Effector memory CD4-positive, alpha-beta T cell (primary cell): ENCODE measurements around the gene PCDH15.

Source experiments
- DNase-seq, 3 donors: peaks; one replicate each; pipeline ENCODE4 v3.0.0-alpha.2; 2020
- H3K27ac ChIP-seq: 2 replicates; pipeline ENCODE4 v1.7.0; 2013; ENCODE audit warnings: mild to moderate bottlenecking, low read length, moderate library complexity; ENCODE audit not compliant: insufficient read depth, poor library complexity, severe bottlenecking
- H3K27me3 ChIP-seq: replicated peaks from 2 replicates; pipeline ENCODE4 v1.7.0; 2013; ENCODE audit warnings: mild to moderate bottlenecking, low read length; ENCODE audit not compliant: insufficient read depth, control insufficient read depth, poor library complexity, severe bottlenecking
- H3K36me3 ChIP-seq: 2 replicates; pipeline ENCODE4 v1.7.0; 2013; ENCODE audit warnings: mild to moderate bottlenecking, low read length, moderate library complexity; ENCODE audit not compliant: control insufficient read depth, insufficient read depth
- H3K4me1 ChIP-seq: 2 replicates; pipeline ENCODE4 v1.7.0; 2013; ENCODE audit warnings: low read length, mild to moderate bottlenecking; ENCODE audit not compliant: control insufficient read depth, insufficient read depth, poor library complexity, severe bottlenecking
- H3K4me3 ChIP-seq: 2 replicates; pipeline ENCODE4 v1.7.0; 2013; ENCODE audit warnings: low read length, low read depth, mild to moderate bottlenecking; ENCODE audit not compliant: insufficient read depth, poor library complexity, severe bottlenecking
- H3K9me3 ChIP-seq: 2 replicates; pipeline ENCODE4 v1.7.0; 2013; ENCODE audit warnings: mild to moderate bottlenecking, low read length, moderate library complexity; ENCODE audit not compliant: control insufficient read depth
- total RNA-seq, 3 donors: gene quantifications; one replicate each; lab custom pipeline; 2026; lab: John Stamatoyannopoulos, UW

PCDH15 gene
- total RNA-seq, result 0 reads per million in 3 donors

GRCh38 chr10:54800741-54801421, at the start of gene PCDH15:
Gene PCDH15 (minus strand): TSS chr10:54801231. CDS start chr10:54664262, 136,969 bp downstream.
- Histone ChIP-seq H3K36me3 (no peaks in the 10 kb centered on the region), H3K27ac (no peak within 1 kb of the TSS), H3K4me1 (no peaks in the 10 kb centered on the region), H3K27me3 (no peaks in the 10 kb centered on the region), H3K9me3 (no peaks in the 10 kb centered on the region), H3K4me3 (no peak within 1 kb of the TSS)
- no peak for DNase-seq

- Histone ChIP-seq H3K9me3 (no peaks in the 10 kb centered on the region), H3K27me3 (no peaks in the 10 kb centered on the region), H3K4me3 (no peak overlapping the region), H3K4me1 (no peaks in the 10 kb centered on the region), H3K36me3 (no peaks in the 10 kb centered on the region), H3K27ac (no peak overlapping the region)
- DNase-seq, result no peak
Measured at GRCh38 chr10:54843932-54844331, 42.9 kb upstream of the PCDH15 start.

- DNase-seq, result no peak
- Histone ChIP-seq H3K27ac (no peak overlapping the region), H3K36me3 (no peaks in the 10 kb centered on the region), H3K27me3 (no peaks in the 10 kb centered on the region), H3K4me1 (no peaks in the 10 kb centered on the region), H3K9me3 (no peaks in the 10 kb centered on the region), H3K4me3 (no peak overlapping the region)
Measured at GRCh38 chr10:54843085-54843646, 42.1 kb upstream of the PCDH15 start.

GRCh38 chr10:54837479-54837878, 36.4 kb upstream of the PCDH15 start:
- H3K4me3 ChIP-seq, result no peak overlapping the region
- no peaks in the 10 kb centered on the region for H3K36me3 ChIP-seq
- H3K9me3 ChIP-seq, result no peaks in the 10 kb centered on the region
- no peaks in the 10 kb centered on the region for H3K4me1 ChIP-seq
- no peak for DNase-seq
- no peaks in the 10 kb centered on the region for H3K27me3 ChIP-seq
- no peak overlapping the region for H3K27ac ChIP-seq

- Histone ChIP-seq H3K27ac (no peak overlapping the region), H3K4me1 (no peaks in the 10 kb centered on the region), H3K9me3 (no peaks in the 10 kb centered on the region), H3K27me3 (no peaks in the 10 kb centered on the region), H3K36me3 (no peaks in the 10 kb centered on the region), H3K4me3 (no peak overlapping the region)
- DNase-seq, result no peak
Measured at GRCh38 chr10:54833029-54833428, 32.0 kb upstream of the PCDH15 start.

GRCh38 chr10:54826994-54827560, 26.0 kb upstream of the PCDH15 start:
- Histone ChIP-seq H3K4me1 (no peaks in the 10 kb centered on the region), H3K27ac (no peak overlapping the region), H3K4me3 (no peak overlapping the region), H3K9me3 (no peaks in the 10 kb centered on the region), H3K27me3 (no peaks in the 10 kb centered on the region), H3K36me3 (no peaks in the 10 kb centered on the region)
- no peak for DNase-seq

GRCh38 chr10:54815583-54815982, 14.6 kb upstream of the PCDH15 start:
- H3K4me3 ChIP-seq, result no peak overlapping the region
- no peak for DNase-seq
- no peak overlapping the region for H3K27ac ChIP-seq
- no peaks in the 10 kb centered on the region for H3K36me3 ChIP-seq
- no peaks in the 10 kb centered on the region for H3K4me1 ChIP-seq
- no peaks in the 10 kb centered on the region for H3K27me3 ChIP-seq
- no peaks in the 10 kb centered on the region for H3K9me3 ChIP-seq

GRCh38 chr10:54808186-54808935, 7.3 kb upstream of the PCDH15 start:
- Histone ChIP-seq H3K27ac (no peak overlapping the region), H3K36me3 (no peaks in the 10 kb centered on the region), H3K4me3 (no peak overlapping the region), H3K4me1 (no peaks in the 10 kb centered on the region), H3K9me3 (no peaks in the 10 kb centered on the region), H3K27me3 (no peaks in the 10 kb centered on the region)
- DNase-seq, result no peak

GRCh38 chr10:54799506-54799905, 1.5 kb downstream of the PCDH15 start:
- Histone ChIP-seq H3K9me3 (no peaks in the 10 kb centered on the region), H3K4me1 (no peaks in the 10 kb centered on the region), H3K36me3 (no peaks in the 10 kb centered on the region), H3K4me3 (no peak overlapping the region), H3K27ac (no peak overlapping the region), H3K27me3 (no peaks in the 10 kb centered on the region)
- DNase-seq, result no peak
